Right lobe of liver (tissue), 6 donors: ENCODE measurements around the gene SLC2A1. TPM values are rescaled to one million over a fixed set of nuclear protein-coding genes. Genes with fewer than 3 reads are reported as not detected.

Experiments
- ATAC-seq, 4 donors: fragments of 200-7000 bp; cut with Tn5 transposase; one replicate each; pipeline ENCODE4 v1.9.1; 2020; ENCODE audit warnings: mild to moderate bottlenecking in 4 of 4, moderate library complexity in 4 of 4
- DNase-seq, 3 donors: peaks; one replicate each; pipeline ENCODE4 v3.0.0-alpha.2; 2020
- H3K27ac ChIP-seq, 3 donors: fragments of 200-600 bp; one replicate each; pipeline ENCODE4 v1.8.0; 2022
- H3K27me3 ChIP-seq, 2 donors: fragments of 200-600 bp; one replicate each; pipeline ENCODE4 v1.8.0; 2022
- H3K36me3 ChIP-seq, 4 donors: fragments of 200-600 bp; sonication (generic) in 1 of 4; one replicate each; pipeline versions ENCODE4 v1.5.1 to v1.8.0; 2017 to 2022; ENCODE audit warnings: control low read depth in 1 of 4
- H3K4me1 ChIP-seq, 4 donors: fragments of 200-600 bp; sonication (generic) in 1 of 4; one replicate each; pipeline versions ENCODE4 v1.5.1 to v1.8.0; 2017 to 2022; ENCODE audit warnings: control low read depth in 1 of 4
- H3K4me3 ChIP-seq, 3 donors: fragments of 200-600 bp; one replicate each; pipeline ENCODE4 v1.8.0; 2022
- H3K9me3 ChIP-seq, 4 donors: fragments of 200-600 bp; sonication (generic) in 1 of 4; one replicate each; pipeline versions ENCODE4 v1.5.1 to v1.8.0; 2017 to 2022; ENCODE audit warnings: control low read depth in 1 of 4
- POLR2A ChIP-seq: fragments of 450-650 bp; IDR thresholded peaks from one replicate; pipeline ENCODE4 v1.6.1; 2017; ENCODE audit warnings: antibody characterized with exemption, mild to moderate bottlenecking
- WGBS: methylation state at CpG from one replicate; pipeline ENCODE4 v1.1.6; 2018; ENCODE audit warnings: low coverage, low lambda C conversion rate; ENCODE audit not compliant: insufficient coverage; ENCODE audit errors: missing lambda C conversion rate; 5-methylcytosine and 5-hydroxymethylcytosine counted together
- intact Hi-C, 2 donors: fragments of 100-400 bp; cut with DNase I; formaldehyde crosslinking; loops; one replicate each; pipeline versions ENCODE4 v1.11.2 to v1.14.1; 2022
- total RNA-seq, 6 experiments: library from RNA; depleted of rRNA in 2 of 6; stranded (reverse); fragments of >200 nt in 2 of 6; fragmentation: NEBNext Ultra II Directional in 3 of 6; extraction: Animal tissue kit (Norgen Biotek cat#: 25700) in 3 of 6; gene quantifications; one replicate each; pipeline versions ENCODE4 v1.1.0 to v1.2.4, GENCODE V29; 2016 to 2023
- TF ChIP-seq, protein P1 (sequence below), 4 donors: fragments of 200-600 bp in 3 of 4; fragments of 450-650 bp in 1 of 4; IDR thresholded peaks; one replicate each; pipeline versions ENCODE4 v1.5.1 to v1.8.0; 2016 to 2022; ENCODE audit warnings: antibody characterized with exemption in 4 of 4, mild to moderate bottlenecking in 2 of 4
- donor health status: DM: no; HTN: yes; CAD: no.
- donor health status: DM: no; HTN: no; CAD: no.
- donor health status: DM: no; HTN: no; CAD: no.
- donor health status: DM: no; HTN: yes; CAD: no.
- donor health status: DM: no; HTN: yes; CAD: no.

The SLC2A1 gene
- total RNA-seq, 6 experiments from 2014 or later = 0.74 to 34.3 (median 5.8) TPM

DNA sequence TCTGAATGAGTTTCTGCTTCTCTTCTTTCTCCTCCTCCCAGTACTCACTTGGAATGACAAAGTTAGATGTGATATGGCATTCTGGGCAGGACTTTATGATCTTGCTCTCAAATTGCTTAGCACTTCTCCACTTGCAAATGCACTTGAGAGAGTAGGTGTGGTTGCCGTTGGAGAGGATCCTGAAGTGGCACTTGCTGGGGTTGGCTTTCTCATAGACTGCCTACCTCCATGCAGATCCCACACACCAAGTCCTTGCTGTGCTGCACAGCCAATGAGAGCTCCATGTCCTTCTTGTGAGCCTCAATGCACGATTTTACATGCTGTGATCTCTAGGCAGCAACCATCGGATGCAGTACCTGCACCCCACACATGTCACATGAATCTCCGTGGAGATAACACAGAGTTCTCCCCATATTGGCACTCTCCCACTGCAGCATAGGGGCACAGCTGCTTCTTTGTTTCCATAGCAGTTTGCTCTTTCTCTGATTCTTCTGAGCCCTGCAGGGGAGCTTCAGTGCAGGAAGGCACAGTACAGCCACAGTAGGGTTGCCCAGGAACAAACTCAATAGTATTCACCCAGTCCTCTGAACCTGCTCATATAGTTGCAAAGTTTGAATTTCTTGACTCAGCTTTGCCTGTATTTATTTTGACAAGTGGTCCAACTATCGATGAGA lies 67.1 kb downstream of the SLC2A1 start:
- Histone ChIP-seq H3K4me1 (no peaks in the 10 kb centered on the region), H3K27ac (no peak overlapping the region), H3K9me3 (no peaks in the 10 kb centered on the region), H3K4me3 (no peak overlapping the region), H3K36me3 (no peaks in the 10 kb centered on the region), H3K27me3 (no peaks in the 10 kb centered on the region)
- ATAC-seq (no peak), DNase-seq (no peak)
- no peak for TF ChIP-seq POLR2A
- TF ChIP-seq, protein P1, sequence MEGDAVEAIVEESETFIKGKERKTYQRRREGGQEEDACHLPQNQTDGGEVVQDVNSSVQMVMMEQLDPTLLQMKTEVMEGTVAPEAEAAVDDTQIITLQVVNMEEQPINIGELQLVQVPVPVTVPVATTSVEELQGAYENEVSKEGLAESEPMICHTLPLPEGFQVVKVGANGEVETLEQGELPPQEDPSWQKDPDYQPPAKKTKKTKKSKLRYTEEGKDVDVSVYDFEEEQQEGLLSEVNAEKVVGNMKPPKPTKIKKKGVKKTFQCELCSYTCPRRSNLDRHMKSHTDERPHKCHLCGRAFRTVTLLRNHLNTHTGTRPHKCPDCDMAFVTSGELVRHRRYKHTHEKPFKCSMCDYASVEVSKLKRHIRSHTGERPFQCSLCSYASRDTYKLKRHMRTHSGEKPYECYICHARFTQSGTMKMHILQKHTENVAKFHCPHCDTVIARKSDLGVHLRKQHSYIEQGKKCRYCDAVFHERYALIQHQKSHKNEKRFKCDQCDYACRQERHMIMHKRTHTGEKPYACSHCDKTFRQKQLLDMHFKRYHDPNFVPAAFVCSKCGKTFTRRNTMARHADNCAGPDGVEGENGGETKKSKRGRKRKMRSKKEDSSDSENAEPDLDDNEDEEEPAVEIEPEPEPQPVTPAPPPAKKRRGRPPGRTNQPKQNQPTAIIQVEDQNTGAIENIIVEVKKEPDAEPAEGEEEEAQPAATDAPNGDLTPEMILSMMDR (IDR thresholded peaks at IDR 0.05) = no peak
- 62% methylated on average over 5 of the region's 5 CpGs for WGBS
- intact Hi-C loops = no loop called here

- 100% methylated on average over 1 of the region's 4 CpGs for WGBS
- intact Hi-C loops = no loop called here
- Histone ChIP-seq H3K4me1 (no peaks in the 10 kb centered on the region), H3K27me3 (no peaks in the 10 kb centered on the region), H3K36me3 (no peaks in the 10 kb centered on the region), H3K4me3 (no peak overlapping the region), H3K9me3 (no peaks in the 10 kb centered on the region), H3K27ac (no peak overlapping the region)
- TF ChIP-seq POLR2A = no peak
- TF ChIP-seq, protein P1 (IDR thresholded peaks at IDR 0.05) = no peak
- no peak for DNase-seq
- ATAC-seq = no peak
Observed at GRCh38 chr1:42889264-42889663, 69.4 kb downstream of the SLC2A1 start.

GRCh38 chr1:42888013-42888633 lies 70.5 kb downstream of the SLC2A1 start:
- Histone ChIP-seq H3K4me1 (no peaks in the 10 kb centered on the region), H3K27ac (no peak overlapping the region), H3K36me3 (no peaks in the 10 kb centered on the region), H3K4me3 (no peak overlapping the region), H3K9me3 (no peaks in the 10 kb centered on the region), H3K27me3 (no peaks in the 10 kb centered on the region)
- WGBS = 97% methylated on average over 7 of the region's 31 CpGs
- ATAC-seq (peak in 1 of 4 donors; percentile 22), DNase-seq (no peak)
- TF ChIP-seq POLR2A = no peak
- TF ChIP-seq, protein P1 (IDR thresholded peaks at IDR 0.05) = no peak
- intact Hi-C loops = no loop called here

GRCh38 chr1:42887366-42887765 lies 71.3 kb downstream of the SLC2A1 start:
- ATAC-seq (peak in 1 of 4 donors; percentile 23), DNase-seq (no peak)
- no CpG with 5 or more reads among the region's 20 CpGs for WGBS
- Histone ChIP-seq H3K4me1 (no peaks in the 10 kb centered on the region), H3K36me3 (no peaks in the 10 kb centered on the region), H3K27me3 (no peaks in the 10 kb centered on the region), H3K27ac (no peak overlapping the region), H3K4me3 (no peak overlapping the region), H3K9me3 (no peaks in the 10 kb centered on the region)
- intact Hi-C loops = no loop called here
- no peak for TF ChIP-seq POLR2A
- TF ChIP-seq, protein P1 (IDR thresholded peaks at IDR 0.05) = no peak
